GM12878 (cell line): ENCODE measurements around the gene IRF1. TPM values are rescaled to one million over a fixed set of nuclear protein-coding genes. Genes with fewer than 3 reads are reported as not detected.

Experiments used
- ATAC-seq: fragments of 200-7000 bp; cut with Tn5 transposase; 3 replicates; pipeline ENCODE4 v1.9.1; 2020; ENCODE audit warnings: mild to moderate bottlenecking, moderate library complexity
- BruUV-seq: library from RNA; stranded (reverse); fragments of 400-500 nt; replicated peaks from 2 replicates; lab custom pipeline; 2021; lab: Mats Ljungman, UMichigan
- CTCF ChIA-PET: fragments of 300-600 bp; sonication (Branson Sonifier 250); formaldehyde crosslinking; extraction: SDS; loops from one replicate; lab custom pipeline; 2021; ENCODE audit warnings: inconsistent platforms; lab: Yijun Ruan, JAX
- POLR2A ChIA-PET: fragments of 350-600 bp; formaldehyde crosslinking; extraction: SDS; loops from one replicate; lab custom pipeline; 2021; ENCODE audit warnings: inconsistent platforms; lab: Charles Lee
- RAD21 ChIA-PET: fragments of 300-600 bp; sonication (Branson Sonifier 250); formaldehyde crosslinking; loops from one replicate; lab custom pipeline; 2023; ENCODE audit warnings: antibody characterized with exemption; ENCODE audit not compliant: unreplicated experiment; lab: Charles Lee
- SMC1A ChIA-PET: fragments of 300-600 bp; sonication (Branson Sonifier 250); formaldehyde crosslinking; loops from one replicate; lab custom pipeline; 2023; ENCODE audit not compliant: unreplicated experiment, uncharacterized antibody; lab: Charles Lee
- DNase-seq: peaks from one replicate; pipeline ENCODE4 v3.0.0-alpha.2; 2011; ENCODE audit warnings: low read depth, low spot score
- FAIRE-seq: peaks from 3 replicates; lab custom pipeline; 2011; peaks lifted over from hg19 to GRCh38; lab: Jason Lieb, UNC
- H2AFZ ChIP-seq: 2 replicates; pipeline ENCODE4 v1.6.0; 2011; ENCODE audit warnings: low read depth, low read length, control low read depth; ENCODE audit not compliant: control insufficient read depth
- H3K27ac ChIP-seq: 2 replicates; pipeline ENCODE4 v1.5.1; 2011; ENCODE audit warnings: control low read depth; ENCODE audit not compliant: control insufficient read depth, insufficient read depth
- H3K27me3 ChIP-seq, 2 experiments: replicated peaks in 1 of 2; 2 replicates each; pipeline versions ENCODE4 v1.6.0 to v1.6.1; 2011; ENCODE audit warnings: low read length in 1 of 2; ENCODE audit not compliant: control insufficient read depth in 2 of 2, insufficient read depth in 2 of 2
- H3K36me3 ChIP-seq, 2 experiments: 2 replicates each; pipeline ENCODE4 v1.5.1; 2011; ENCODE audit warnings: low read length in 1 of 2; ENCODE audit not compliant: control insufficient read depth in 2 of 2, insufficient read depth in 2 of 2
- H3K4me1 ChIP-seq: 2 replicates; pipeline ENCODE4 v1.6.1; 2011; ENCODE audit warnings: mild to moderate bottlenecking, low read length, moderate library complexity, mixed read lengths; ENCODE audit not compliant: control insufficient read depth, insufficient read depth
- H3K4me2 ChIP-seq: 2 replicates; pipeline ENCODE4 v1.6.0; 2011; ENCODE audit warnings: control low read depth; ENCODE audit not compliant: control insufficient read depth, insufficient read depth
- H3K4me3 ChIP-seq: fragments of 200-600 bp; sonication (generic); 2 replicates; pipeline ENCODE4 v1.5.1; 2016
- H3K79me2 ChIP-seq: 2 replicates; pipeline ENCODE4 v1.6.0; 2011; ENCODE audit warnings: low read length; ENCODE audit not compliant: control insufficient read depth, insufficient read depth
- H3K9ac ChIP-seq: 2 replicates; pipeline ENCODE4 v1.8.0; 2011; ENCODE audit warnings: low read length, control low read depth, mixed read lengths; ENCODE audit not compliant: control insufficient read depth, insufficient read depth
- H3K9me3 ChIP-seq: replicated peaks from 3 replicates; pipeline ENCODE4 v1.5.1; 2011; ENCODE audit warnings: mild to moderate bottlenecking, low read length; ENCODE audit not compliant: control insufficient read depth, insufficient read depth
- H4K20me1 ChIP-seq: 2 replicates; pipeline ENCODE4 v1.6.0; 2011; ENCODE audit not compliant: control insufficient read depth, insufficient read depth
- ATF3 ChIP-seq: IDR thresholded peaks from 2 replicates; pipeline ENCODE4 v1.6.1; 2011; ENCODE audit warnings: low read depth, mild to moderate bottlenecking, low read length, moderate library complexity, borderline replicate concordance; ENCODE audit errors: extremely low read depth
- CEBPB ChIP-seq, 2 experiments: fragments of 150-350 bp in 1 of 2; IDR thresholded peaks; 2 replicates each; pipeline ENCODE4 v1.6.1; 2012 to 2014; ENCODE audit warnings: low read depth in 2 of 2, low read length in 2 of 2, borderline replicate concordance in 1 of 2, inconsistent platforms in 1 of 2
- NRF1 ChIP-seq: conservative IDR thresholded peaks from 2 replicates; pipeline ENCODE4 v1.6.1; 2011; ENCODE audit warnings: mild to moderate bottlenecking, low read depth, low read length, improper control_type of control experiment
- RUNX3 ChIP-seq: IDR thresholded peaks from 2 replicates; pipeline ENCODE4 v1.6.1; 2012; ENCODE audit warnings: low read length, inconsistent platforms
- SIN3A ChIP-seq: IDR thresholded peaks from 2 replicates; pipeline ENCODE4 v1.6.1; 2012; ENCODE audit warnings: low read depth, low read length, improper control_type of control experiment
- SMAD1 ChIP-seq: fragments of 450-650 bp; IDR thresholded peaks from 2 replicates; pipeline ENCODE4 v1.6.1; 2018; ENCODE audit warnings: mild to moderate bottlenecking, low read depth; ENCODE audit not compliant: partially characterized antibody
- ZNF24 ChIP-seq: fragments of 450-650 bp; IDR thresholded peaks from 2 replicates; pipeline ENCODE4 v1.6.1; 2017; ENCODE audit warnings: antibody characterized with exemption, mild to moderate bottlenecking
- ZNF687 ChIP-seq: fragments of 450-650 bp; IDR thresholded peaks from 2 replicates; pipeline ENCODE4 v1.6.1; 2017; ENCODE audit warnings: mild to moderate bottlenecking, moderate library complexity
- WGBS: methylation state at CpG from one replicate; pipeline ENCODE4 v1.1.6; 2016; ENCODE audit warnings: low lambda C conversion rate; ENCODE audit not compliant: insufficient replicate concordance, insufficient coverage; ENCODE audit errors: missing lambda C conversion rate; 5-methylcytosine and 5-hydroxymethylcytosine counted together
- in situ Hi-C: fragments of 300-500 bp; cut with MboI; formaldehyde crosslinking; loops from 9 replicates; pipeline ENCODE4 v1.14.3; 2018; ENCODE audit warnings: mixed read lengths
- intact Hi-C: fragments of 100-400 bp; cut with micrococcal nuclease; formaldehyde crosslinking; loops from one replicate; pipeline ENCODE4 v1.14.2; 2022; ENCODE audit not compliant: unreplicated experiment
- polyA plus RNA-seq, 11 experiments: library from polyadenylated mRNA; depleted of rRNA in 4 of 11; unstranded in 6 of 11; stranded (reverse) in 5 of 11; fragments of >200 nt; fragmentation: Nextera tagmentation in 4 of 11; fragmentation: Illumina TruSeq in 1 of 11; extraction: Ambion mirVana in 4 of 11; extraction: Trizol in 1 of 11; gene quantifications; 1 replicate in 1 of 11; 2 replicates in 10 of 11; pipeline versions ENCODE4 v1.2.1 to v1.2.3, GENCODE V29; 2011 to 2016; ENCODE audit warnings: inconsistent platforms in 2 of 11, missing spikeins in 2 of 11, low read depth in 1 of 11
- total RNA-seq, 4 experiments: library from RNA; depleted of rRNA in 3 of 4; stranded (reverse); fragments of >200 nt in 3 of 4; fragmentation: Illumina TruSeq in 1 of 4; extraction: Trizol in 1 of 4; gene quantifications; 2 replicates each; pipeline versions ENCODE4 v1.2.1 to v1.2.3, GENCODE V29; 2013 to 2021

Gene IRF1
- total and polyA plus RNA-seq, 10 of the 15 experiments (the other 5 are each of a cell fraction or from before 2014, with no cell fraction given): 6.9 to 68.0 (median 49.6) TPM

- no peak for TF ChIP-seq ZNF687
- TF ChIP-seq SMAD1: no peak
- no peak for TF ChIP-seq CEBPB (IDR thresholded peaks at IDR 0.05; ENCODE audit: borderline replicate concordance in 1 of 2, low read depth in 2 of 2, low read length in 2 of 2)
- TF ChIP-seq NRF1: no peak
- no peak for TF ChIP-seq RUNX3
- TF ChIP-seq ZNF24: no peak
Observed at GRCh38 chr5:132462856-132463745, 27.5 kb downstream of the IRF1 start (continued).

GRCh38 chr5:132462333-132462732, 28.2 kb downstream of the IRF1 start:
- Histone ChIP-seq H3K27ac (no peak overlapping the region), H3K9me3 (no peaks in the 10 kb centered on the region), H3K4me2 (no peak overlapping the region), H3K36me3 (peaks cover 5 to 20% of the 10 kb centered on the region in 2 experiments; a peak in 3 of 4 replicates), H3K27me3 (no peaks in the 10 kb centered on the region), H2AFZ (no peak overlapping the region)
- TF ChIP-seq ATF3: no peak
- TF ChIP-seq SIN3A: no peak
- TF ChIP-seq, all 136 proteins: peak for 0
- H3K4me3 ChIP-seq: no peak overlapping the region
- H3K4me1 ChIP-seq: peaks cover 78% of the 10 kb centered on the region
- H4K20me1 ChIP-seq: no peaks in the 10 kb centered on the region
- ChIA-PET POLR2A (interaction anchor here (6.4 kb wide), 1 partner anchor 17 kb away, joined by 69 read pairs; no protein-coding TSS in a partner anchor), RAD21 (interaction anchor here (1.1 to 6.4 kb wide), 3 partner anchors 17 to 42 kb away, joined by 3 to 146 read pairs (median 50); no protein-coding TSS in a partner anchor), SMC1A (interaction anchor here (1.1 to 15.9 kb wide), 3 partner anchors 27 to 42 kb away, joined by 3 to 300 read pairs (median 4); no protein-coding TSS in a partner anchor), CTCF (interaction anchor here (12.8 kb wide), 1 partner anchor 35 kb away, joined by 139 read pairs; no protein-coding TSS in a partner anchor)
- 91% methylated on average over 6 of the region's 6 CpGs for WGBS
- H3K9ac ChIP-seq: no peak overlapping the region
- intact Hi-C loops (no loop called here), in situ Hi-C loops (no loop called here)
- FAIRE-seq: no peak
- no peak for DNase-seq
- BruUV-seq: no TSS peak
- H3K79me2 ChIP-seq: peaks cover 16% of the 10 kb centered on the region
- no peak for ATAC-seq
